HG02763 (cell line): ENCODE data around the gene CCDC136.

ENCODE experiments used
- ATAC-seq: cut with Tn5 transposase; IDR thresholded peaks from one replicate; pipeline ENCODE4 v1.9.1; 2021; ENCODE audit warnings: mild to moderate bottlenecking, moderate library complexity; ENCODE audit not compliant: unreplicated experiment

CCDC136 gene

DNA sequence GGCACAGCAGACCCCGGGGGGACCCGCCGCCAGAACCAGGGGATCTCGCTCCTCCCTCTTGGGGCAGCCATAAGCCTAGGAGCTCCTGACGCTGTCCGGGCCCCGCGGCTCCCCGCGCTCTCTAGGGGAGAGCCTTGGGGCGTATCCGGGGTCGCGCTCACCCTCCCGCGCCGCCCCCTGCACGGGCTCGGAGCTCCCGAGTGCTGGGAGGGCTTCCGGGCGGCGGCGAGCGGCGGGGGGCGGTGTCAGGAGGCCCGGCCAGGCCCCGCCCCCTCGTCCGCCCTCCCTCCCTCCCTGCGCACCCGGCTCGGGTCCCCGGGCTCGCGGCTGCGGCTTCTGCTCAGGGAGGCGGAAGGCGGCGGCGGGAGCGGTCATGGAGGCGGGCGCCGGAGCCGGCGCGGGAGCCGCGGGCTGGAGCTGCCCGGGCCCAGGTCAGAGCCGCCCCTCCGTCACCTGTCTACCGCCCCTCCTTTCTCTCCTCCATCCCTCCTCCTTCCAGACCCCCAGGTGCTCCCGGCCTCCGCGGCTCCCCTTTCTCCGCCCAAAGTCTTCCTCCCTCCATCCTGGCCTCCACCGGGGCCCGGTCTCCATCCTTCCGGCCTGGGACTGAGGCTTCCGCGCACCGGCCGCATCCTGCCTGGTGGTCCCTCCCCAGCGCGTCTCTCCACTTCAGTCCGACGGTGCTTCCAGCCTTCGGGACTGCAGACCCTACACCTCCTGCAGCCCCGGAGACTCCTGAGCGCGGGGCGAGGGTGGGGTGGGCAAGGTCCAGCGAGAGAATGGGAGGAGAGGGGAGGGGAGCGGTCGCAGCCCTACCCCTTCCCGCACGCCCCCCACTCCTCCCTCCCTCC, at the start of gene CCDC136:
TSS of gene CCDC136 (plus strand) at position 848 of the 851 bp plus-strand sequence. CDS start 444 bp downstream, outside the sequence.
- peak; percentile 74 for ATAC-seq

DNA sequence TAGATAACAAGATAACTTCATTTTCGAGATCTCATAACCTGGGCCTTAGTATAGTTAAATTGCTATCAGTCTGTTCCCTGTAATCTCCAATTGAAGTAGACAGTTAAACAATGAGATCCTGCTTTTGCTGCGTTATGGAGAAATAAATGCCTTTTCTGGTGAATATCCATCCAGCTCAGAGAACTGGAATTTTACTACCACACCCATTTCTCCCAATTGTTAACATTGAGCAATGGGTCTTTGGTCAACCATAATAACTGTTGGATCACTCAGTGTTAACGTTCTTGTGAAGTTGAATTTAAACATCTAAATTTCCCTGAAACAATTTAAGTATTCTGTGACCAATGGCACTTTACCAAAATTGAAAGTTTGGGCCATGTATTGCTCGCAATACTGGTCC, 49.6 kb upstream of the CCDC136 start:
- ATAC-seq: no peak

DNA sequence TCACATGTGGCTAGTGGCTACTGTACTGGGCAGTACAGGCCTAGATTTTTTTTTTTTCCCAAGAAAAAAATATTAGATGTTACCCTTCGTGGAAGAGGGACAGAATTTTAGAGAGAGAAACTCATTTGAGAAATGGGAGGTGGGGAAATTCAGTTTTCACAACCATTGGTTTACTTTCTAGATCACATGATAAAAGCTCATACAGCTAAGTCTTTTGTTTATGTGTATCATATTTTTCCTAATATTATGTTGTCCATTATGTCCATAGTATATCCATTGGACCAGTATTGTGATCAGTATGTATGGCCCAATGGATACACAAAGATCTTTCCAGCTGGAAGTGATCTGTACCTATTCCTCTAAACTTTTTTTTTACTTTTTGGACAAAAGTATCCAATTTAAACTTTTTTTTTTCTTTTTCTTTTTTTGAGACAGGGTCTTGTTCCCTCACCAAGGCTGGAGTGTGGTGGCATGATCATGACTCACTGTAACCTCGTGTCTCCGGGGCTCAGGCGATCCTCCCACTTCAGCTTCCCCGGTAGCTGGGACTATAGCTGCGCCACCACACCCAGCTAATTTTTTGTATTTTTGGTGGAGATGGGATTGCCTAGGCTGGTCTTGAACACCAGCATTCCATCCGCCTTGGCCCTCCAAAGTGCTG, 48.5 kb upstream of the CCDC136 start:
- no peak for ATAC-seq

DNA sequence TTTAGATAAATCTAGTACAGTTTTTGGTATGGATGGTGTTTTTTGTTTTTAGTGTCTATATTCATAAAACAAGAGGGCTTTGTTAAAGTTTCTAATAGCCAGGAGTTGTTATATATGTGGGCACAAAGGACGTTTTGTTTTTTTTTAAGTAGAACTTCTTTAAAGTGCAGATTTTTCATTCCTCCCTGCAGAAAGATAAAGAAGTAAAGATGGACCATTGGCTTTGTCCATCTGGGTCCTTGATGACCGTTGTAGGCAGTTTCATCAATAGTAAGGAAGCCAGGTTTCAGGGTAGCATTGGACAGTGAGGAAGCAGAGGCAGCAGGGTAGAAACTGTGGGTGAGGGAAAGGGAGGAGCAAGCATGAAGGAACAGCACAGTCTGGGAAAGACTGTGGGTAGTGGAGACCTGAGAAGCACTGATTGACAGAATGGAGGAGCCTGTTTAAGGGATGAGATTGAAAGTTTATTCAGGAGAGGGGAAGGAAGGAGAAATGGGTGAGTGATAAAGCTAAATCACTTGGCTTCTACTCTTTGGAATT, 47.3 kb upstream of the CCDC136 start:
- no peak for ATAC-seq

DNA sequence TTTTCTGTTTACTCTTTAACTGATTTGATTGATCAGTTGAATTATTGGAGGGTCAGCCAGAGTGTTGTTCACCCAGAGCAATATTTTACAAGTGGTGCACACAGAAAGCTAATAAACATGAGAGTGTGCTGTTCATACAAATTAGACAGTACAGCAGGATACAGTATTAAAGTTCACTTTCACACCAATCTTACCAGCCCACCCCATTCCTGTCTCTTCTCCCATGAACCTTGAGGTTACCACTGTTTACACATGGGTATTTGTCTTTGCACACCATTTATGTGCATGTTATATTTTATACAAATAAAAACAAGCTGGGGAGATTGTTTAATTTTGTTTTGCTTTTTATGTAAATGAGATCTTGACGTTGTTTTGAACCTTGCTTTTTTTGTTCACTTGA, 46.1 kb upstream of the CCDC136 start:
- no peak for ATAC-seq

DNA sequence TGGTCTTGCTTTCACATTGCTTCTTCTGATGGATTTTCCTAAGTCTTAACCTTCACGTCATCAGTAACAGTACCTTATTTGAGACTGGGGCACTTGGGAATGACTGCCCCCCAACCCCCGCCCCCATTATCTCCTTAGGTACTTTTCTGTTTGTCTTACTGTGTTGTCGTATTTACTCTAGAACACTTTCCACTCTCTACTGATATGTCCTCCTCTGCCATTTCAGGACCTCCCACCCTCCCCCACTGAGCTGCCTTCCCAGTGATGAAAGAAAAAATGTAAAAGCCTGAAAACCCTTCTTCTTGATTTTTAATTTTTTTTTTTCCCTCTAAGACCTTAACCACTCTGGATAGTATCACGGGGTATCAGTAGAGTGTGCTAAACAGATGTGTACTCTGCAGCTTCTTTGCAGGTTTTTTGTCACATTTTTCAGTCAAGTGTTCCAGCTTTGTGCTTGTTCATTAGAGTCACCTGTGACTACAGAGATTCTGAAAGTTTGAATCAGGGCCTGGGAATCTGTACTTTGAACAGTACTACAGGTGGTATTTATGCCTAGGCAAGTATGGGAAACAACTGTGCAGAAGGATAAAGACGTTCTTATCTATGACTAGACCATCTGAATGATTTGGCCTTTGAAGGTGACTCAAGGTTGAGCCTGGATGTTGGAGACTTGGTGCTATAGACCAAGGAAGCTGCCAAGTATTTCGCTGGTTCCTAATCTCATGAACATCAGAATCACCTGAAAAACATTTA, 44.3 kb upstream of the CCDC136 start:
- ATAC-seq: no peak

DNA sequence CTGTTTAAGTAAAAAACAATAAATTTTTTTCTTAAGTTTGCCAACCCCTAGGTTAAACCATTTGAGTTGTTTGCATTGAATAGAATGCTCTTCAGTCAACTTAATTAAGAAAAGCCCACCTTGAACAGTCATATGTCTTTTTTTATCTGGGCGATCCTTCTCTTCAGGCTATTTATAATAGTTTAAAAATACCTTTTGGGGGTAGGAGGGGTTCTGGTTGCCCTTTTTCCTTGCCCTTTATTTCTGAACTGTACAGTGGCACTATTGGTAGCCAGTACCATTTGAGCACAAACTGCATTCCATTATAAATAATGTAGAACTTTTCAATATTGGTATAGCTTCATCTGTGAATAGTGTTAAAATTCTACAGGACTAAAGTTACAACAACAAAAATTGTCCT, 39.5 kb upstream of the CCDC136 start:
- ATAC-seq: no peak

DNA sequence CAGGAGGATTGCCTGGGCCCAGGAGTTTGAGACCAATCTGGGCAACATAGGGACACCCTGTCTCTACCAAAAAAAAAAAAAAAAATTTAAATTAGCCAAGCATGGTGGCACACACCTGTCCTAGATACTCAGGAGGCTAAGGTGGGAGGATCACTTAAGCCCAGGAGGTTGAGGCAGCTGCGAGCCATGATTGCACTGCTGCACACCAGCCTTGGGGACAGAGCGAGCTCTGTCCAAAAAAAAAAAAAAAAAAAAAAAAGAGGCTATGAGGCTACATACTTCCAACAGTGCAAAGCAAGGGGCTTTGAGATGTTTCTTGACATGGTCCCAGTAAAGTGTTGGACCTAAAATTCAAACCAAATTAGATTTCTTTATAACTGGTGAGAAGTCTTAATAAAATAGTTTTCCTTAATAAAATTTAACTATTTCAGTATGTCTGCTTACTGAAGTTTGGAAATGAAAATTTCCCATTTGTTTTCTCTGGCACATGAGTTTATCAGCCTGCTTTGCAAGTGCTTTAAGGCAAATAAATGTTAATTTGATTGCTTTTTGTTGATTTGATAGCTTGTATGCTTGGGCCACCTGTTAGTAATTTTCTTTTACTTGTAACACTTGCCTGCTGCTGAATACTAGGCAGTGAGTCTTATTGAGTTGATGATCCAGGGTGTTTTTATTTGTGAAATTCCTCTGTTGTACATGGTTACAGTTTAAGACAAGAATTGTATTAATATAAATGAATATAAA, 36.5 kb upstream of the CCDC136 start:
- no peak for ATAC-seq

DNA sequence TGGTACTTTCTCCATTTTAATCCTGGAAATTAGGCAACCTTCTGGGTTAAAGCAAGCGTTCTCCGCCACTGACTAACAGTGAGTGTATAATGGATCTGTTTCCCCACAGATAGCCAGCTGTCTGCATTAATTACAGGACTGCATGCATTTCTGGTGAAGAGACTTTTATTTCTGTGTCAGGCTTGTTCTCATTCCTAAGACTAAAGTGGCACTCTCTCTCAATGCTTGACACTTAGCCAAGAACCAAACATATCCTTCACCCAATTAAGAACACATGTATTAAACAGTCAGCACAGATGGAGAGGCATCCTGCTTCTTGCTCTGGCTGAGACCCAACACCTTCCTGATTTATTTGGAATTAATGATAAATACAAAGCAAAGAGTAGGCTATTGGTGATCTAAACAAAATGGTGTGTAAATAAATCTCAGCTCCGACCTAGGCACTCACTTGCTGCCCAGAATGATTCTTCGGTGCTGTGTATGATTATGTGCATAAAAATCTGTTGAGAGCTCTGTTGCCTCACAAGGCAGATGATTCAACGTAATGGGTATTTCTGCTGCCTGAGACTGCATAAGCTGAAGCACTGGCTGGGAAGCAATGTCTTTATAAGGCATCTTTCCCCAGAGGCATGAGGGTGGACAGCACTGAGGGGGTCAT, 35.8 kb upstream of the CCDC136 start:
- no peak for ATAC-seq

DNA sequence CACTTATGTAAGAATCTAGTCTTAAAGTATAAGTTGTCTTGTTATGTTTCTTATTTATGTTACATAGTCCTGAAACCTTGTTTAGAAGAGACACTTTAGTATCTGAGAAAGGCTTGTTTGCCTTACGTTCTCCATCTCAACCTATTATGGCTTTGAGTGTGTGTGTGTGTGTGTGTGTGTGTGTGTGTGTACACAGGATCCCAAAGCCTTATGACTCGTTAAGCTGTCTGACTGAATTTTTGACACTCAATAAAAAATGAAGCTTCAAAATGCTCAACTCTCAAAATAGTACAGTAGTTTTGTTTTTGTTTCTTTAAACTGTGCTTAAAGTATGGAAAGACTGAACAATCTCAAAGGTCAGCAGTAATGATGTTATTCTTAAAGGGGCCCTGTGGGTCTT, 34.6 kb upstream of the CCDC136 start:
- no peak for ATAC-seq

DNA sequence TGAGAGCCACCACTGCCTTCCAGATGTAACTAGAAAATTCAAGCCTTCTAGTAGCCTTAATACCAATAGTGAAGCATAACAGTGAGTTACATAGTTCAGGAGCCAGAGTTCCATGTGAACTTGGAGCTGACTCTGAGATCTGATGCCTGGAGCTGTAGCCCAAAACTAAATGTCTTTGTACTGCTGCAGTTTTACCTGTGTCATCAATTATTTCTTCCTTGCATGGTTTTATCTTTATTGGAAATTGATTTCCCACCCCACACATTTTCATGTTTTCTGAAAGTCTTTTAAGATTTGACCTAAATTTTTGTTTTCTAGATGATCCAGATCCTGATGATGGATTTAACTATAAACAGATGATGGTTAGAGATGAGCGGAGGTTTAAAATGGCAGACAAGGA, 33.2 kb upstream of the CCDC136 start:
- ATAC-seq: no peak

DNA sequence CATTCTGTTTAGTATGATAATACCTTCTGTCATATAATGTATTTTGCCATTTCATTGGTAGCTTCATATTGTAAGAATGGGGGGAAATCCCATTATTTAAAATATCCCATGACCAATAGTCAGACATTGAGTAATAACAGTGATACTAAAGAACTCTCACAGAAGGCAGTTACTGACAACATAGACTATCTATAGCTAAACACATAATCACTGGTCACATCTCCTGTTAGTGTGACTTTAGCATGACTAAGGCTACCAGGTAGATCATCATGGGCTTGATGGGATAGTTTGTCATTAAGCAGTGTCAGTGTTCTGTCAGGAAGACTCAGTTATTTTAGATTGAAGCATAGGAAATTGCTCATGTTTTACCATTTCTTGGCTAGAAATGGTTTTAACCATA, 32.5 kb upstream of the CCDC136 start:
- no peak for ATAC-seq

DNA sequence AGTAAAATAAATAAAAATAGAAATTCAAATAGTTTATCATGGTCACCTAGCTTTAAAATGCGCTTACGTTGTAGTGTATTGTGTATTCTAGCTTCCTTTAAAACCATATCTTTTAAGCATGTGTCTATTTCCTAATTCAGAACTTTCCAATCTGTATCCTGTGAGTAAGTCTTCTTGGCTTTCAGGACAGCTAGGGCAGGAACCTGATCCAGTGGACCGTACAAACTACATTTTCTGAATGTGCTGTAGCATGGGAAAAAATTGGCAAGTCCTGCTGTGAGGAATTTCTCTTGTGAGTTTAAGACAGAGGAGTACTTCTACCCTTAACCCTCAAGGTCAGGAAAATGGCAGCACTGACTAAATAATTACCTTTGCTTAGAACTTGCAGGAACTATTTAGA, 28.2 kb upstream of the CCDC136 start:
- no peak for ATAC-seq

DNA sequence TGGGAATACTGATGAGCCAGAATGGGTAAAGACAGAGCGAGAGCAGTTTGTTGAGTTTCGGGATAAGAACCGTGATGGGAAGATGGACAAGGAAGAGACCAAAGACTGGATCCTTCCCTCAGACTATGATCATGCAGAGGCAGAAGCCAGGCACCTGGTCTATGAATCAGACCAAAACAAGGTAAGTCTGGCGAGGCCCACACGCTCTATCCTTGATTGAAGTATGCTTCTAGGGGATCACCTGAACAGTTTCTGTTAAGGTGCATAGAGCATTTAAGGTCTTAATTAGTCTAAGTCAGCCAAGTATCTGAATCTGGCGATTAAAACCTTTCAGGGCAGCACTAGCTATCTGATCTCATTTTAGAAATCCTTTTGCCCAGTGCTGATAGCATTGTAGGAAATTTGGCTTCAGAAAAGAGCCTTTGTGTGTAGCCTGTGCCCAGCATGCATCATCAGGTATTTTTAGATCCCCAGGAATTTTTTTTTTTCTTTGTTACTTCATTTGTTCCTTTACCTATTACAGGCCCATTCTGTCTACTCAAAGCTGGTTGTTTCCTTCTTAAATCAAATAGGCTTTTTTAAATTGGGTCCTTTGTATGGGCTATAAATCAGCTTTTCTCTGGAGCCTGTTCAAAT, 24.2 kb upstream of the CCDC136 start:
- ATAC-seq: no peak

DNA sequence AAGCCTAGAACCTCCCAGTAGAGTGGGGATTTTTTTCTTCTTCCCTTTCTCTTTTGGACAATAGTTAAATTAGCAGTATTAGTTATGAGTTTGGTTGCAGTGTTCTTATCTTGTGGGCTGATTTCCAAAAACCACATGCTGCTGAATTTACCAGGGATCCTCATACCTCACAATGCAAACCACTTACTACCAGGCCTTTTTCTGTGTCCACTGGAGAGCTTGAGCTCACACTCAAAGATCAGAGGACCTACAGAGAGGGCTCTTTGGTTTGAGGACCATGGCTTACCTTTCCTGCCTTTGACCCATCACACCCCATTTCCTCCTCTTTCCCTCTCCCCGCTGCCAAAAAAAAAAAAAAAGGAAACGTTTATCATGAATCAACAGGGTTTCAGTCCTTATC, 21.5 kb upstream of the CCDC136 start:
- ATAC-seq: no peak

DNA sequence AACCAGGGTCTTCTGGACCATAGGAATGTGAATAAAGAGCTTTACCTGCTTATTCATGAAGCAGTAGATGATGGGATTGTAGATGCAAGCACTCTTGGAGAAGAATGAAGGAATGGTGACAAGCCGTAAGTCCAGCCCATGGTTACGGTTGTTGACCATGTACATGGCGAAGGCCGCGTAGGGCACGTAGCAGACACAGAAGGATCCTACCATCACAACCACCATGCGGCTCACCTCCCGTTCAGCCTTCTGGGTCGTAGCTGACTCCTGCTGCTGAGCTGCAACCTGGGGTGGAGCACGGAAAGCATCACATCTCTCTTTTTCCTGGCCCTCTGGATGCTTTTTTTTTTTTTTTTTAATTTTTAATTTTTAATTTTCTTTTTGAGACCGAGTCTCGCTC, 18.2 kb upstream of the CCDC136 start:
- ATAC-seq: no peak

DNA sequence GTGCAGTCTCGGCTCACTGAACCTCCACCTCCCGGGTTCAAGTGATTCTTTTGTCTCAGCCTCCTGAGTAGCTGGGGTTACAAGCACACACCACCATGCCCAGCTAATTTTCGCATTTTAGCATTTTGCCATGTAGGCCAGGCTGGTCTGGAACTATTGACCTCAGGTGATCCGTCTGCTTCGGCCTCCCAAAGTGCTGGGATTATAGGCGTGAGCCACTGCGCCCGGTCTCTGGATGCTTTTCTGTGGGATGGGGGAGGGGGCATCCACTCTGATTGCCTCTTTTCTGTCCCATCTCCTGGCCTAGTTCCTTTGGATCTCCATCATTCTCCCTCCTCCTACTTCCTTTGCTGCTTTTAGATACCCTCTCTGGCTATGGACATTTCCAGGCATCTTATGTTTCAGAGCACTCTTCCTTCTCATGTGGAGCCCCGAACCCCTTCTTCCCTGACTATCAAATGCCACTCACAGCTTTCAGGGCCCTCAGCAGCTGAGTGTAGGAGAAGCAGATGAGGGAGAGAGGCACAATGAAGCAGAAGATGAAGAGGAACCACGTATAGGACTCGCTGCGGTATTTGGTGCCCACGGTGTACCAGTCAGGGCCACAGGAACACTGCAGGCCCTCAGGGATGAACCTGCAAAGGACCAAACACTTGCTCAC, 17.6 kb upstream of the CCDC136 start:
- ATAC-seq: no peak

DNA sequence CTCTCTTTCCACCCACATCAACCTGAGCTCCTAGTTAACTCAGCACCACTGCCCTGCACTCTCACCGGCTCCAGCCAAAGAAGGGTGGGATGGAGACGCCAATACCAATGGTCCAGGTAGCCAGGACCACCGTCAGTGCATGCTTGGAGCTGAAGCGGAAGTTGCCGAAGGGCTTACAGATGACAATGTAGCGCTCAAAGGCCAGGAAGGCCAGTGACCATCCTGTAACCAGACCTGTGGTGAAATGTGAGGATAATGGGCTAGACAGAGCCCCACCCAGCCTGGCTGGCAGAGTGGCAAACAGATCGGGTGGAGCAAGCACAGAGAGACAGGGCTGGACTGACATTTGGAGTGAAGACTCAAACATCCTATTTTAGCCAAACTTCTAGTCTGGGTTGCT, 16.8 kb upstream of the CCDC136 start:
- no peak for ATAC-seq

DNA sequence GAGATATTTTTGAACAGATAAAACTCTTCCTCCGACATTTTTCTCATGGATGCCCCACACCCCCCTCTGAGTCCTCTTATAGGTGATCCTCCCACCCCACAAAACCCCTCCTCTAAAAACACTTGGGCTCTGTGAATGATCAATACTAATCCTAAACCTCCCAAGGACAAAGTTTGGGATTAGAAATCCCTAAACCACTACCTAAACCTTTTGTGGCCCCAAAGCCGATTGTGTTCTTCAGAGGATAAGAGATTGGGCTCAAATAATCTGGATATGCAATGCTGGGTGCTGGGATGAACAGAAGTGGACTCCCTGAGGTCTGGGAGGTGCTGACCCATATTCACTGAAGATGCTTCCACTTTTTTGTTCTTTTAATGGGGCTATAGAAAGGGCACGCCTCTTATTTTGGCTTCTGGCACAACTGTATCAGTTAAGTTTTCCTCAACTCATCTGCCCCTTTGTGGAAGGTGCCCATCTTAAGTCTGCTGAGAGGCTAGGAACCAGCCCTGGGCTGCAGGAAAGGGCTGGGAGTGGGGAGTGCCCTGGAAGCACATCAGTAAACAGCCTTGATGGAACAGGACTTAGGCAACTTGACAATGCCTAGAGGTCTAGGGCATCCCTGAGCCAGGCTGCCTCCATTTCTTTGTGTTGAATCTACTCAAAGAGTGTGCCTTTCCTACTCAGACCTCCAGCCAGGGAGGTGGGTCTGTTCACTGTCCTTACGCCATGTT, 15.9 kb upstream of the CCDC136 start, which contains the start of gene OPN1SW:
TSS of gene OPN1SW (minus strand) at position 51 of the 731 bp plus-strand sequence. CDS start at position 38, 13 bp downstream.
- ATAC-seq: no peak
